Right ventricle myocardium superior (tissue), 1 donor: ENCODE measurements around the gene DNAL4. TPM values are rescaled to one million over a fixed set of nuclear protein-coding genes. Genes with fewer than 3 reads are reported as not detected.

ENCODE experiments used
- ATAC-seq: fragments of 200-7000 bp; cut with Tn5 transposase; one replicate; pipeline ENCODE4 v1.9.1; 2020; ENCODE audit warnings: mild to moderate bottlenecking; ENCODE audit not compliant: poor library complexity
- DNase-seq: peaks from one replicate; pipeline ENCODE4 v3.0.0-alpha.2; 2020
- intact Hi-C: fragments of 100-400 bp; cut with DNase I; formaldehyde crosslinking; loops from one replicate; pipeline ENCODE4 v1.11.2; 2022
- total RNA-seq: library from RNA; stranded (reverse); fragmentation: NEBNext Ultra II Directional; extraction: Animal tissue kit (Norgen Biotek cat#: 25700); gene quantifications from one replicate; pipeline ENCODE4 v1.2.1, GENCODE V29; 2021
- donor health status: DM: no; HTN: yes; CAD: no; lungs with severe emphysema.

Gene DNAL4
- total RNA-seq, 1 donor from 2014 or later = 12.2 TPM

DNA sequence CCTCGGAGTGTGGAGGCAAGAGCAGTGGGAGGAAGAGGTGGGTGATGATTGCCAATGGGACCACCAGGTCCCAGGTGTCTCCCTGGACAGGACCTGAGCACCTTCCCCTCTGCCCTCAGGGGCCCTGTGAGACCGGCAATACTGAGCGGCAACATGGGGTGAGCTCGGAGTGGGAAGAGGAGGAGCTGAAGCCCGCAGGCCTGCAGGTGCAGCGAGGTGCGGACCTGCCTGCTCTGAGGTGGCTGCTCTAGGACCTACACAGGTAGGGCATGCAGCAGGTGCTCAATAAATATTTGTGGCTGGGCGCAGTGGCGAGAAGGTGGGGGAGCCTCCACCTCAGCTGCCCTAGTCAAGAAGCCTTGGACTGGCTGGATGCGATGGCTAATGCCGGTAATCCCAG, 25.9 kb downstream of the DNAL4 start:
- intact Hi-C loops = loop anchor here (5.0 to 10.0 kb wide), 2 partner anchors 79 to 357 kb away; no protein-coding TSS in a partner anchor
- ATAC-seq = no peak
- DNase-seq = no peak

DNA sequence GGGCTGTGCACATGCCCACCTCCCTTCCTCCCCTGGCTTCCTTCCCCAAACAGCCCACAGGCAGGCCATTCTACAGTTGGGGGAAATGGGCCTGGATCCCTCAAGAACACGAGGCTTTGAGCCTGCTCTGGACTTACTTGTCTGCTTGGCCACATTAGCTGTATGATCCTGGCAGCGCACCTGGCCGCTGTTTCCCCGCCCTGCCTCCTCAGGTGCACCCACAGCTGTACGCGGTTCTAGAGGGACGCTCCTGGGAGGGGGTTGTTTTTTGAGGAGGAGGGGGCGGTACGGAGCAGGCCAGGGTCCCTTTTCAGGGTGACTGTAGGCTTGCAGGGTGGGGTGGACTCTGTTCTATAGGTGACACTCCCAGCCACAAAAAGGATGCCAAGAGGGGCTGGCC, 26.6 kb downstream of the DNAL4 start:
- DNase-seq = no peak
- intact Hi-C loops = loop anchor here (5.0 to 10.0 kb wide), 2 partner anchors 80 to 357 kb away; no protein-coding TSS in a partner anchor
- no peak for ATAC-seq

DNA sequence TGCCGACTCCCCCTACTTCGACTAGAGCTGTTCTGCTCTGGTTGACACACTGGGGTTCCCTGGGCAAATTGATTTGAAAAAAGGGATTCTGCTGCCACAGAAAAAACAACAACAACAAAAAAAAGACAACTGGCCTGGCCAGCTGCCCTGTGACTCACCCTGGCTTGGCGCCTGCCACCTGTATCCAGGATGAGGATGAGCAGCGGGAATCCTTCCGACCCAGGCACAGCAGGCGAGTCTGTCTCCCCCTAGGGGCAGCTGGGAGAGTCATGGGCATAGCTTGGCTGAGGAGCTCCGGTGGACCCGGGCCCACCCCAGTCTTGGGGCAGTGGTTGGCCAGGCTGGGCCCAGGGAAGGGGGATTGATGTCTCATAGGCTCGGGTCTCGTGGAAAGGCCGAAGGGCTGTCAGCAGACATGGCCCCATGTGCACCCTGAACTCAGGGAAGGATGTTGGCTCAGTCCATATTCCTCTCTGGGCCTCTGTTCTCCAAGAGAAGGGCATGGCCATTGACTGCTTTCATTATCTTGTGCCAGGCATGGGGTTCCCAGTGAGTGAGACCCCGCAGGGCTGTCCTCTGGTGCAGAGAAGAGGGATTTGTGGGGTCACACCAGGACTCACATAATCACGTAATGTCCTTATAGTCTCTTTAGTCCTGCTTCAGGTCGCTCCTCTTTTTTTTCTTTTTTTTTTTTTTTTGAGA, 27.7 kb downstream of the DNAL4 start:
- DNase-seq (peak; percentile 63), ATAC-seq (peak; percentile 49)
- intact Hi-C loops = loop anchor here (5.0 to 10.0 kb wide), 2 partner anchors 81 to 359 kb away; no protein-coding TSS in a partner anchor

DNA sequence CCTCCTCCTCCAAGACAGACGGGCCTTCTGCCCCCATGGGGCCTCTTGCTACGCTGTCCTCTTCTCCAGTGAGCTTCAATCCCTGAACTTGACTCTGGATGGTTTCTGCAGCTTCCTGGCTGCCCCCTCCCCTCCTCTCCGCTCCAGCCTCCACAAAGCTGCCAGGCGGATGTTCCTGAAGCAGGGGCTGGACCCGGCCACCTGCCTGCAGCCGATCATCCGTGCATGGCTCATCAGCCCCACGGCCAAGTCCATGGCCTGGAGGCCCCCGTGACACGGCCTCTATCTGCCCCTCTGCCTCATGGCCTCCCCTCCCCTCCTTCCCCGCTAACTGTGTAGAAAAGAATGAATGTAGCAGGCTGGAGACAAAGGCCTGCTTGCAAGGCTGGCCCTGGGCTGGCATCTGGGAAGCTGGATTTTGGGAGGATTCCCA, 31.4 kb downstream of the DNAL4 start:
- DNase-seq (no peak), ATAC-seq (no peak)
- intact Hi-C loops = loop anchor here (10.0 kb wide), 1 partner anchor 362 kb away; no protein-coding TSS in a partner anchor

GRCh38 chr22:38761202-38762162, 32.5 kb downstream of the DNAL4 start:
- no peak for DNase-seq
- no peak for ATAC-seq
- intact Hi-C loops = loop anchor here (10.0 kb wide), 1 partner anchor 363 kb away; no protein-coding TSS in a partner anchor

DNA sequence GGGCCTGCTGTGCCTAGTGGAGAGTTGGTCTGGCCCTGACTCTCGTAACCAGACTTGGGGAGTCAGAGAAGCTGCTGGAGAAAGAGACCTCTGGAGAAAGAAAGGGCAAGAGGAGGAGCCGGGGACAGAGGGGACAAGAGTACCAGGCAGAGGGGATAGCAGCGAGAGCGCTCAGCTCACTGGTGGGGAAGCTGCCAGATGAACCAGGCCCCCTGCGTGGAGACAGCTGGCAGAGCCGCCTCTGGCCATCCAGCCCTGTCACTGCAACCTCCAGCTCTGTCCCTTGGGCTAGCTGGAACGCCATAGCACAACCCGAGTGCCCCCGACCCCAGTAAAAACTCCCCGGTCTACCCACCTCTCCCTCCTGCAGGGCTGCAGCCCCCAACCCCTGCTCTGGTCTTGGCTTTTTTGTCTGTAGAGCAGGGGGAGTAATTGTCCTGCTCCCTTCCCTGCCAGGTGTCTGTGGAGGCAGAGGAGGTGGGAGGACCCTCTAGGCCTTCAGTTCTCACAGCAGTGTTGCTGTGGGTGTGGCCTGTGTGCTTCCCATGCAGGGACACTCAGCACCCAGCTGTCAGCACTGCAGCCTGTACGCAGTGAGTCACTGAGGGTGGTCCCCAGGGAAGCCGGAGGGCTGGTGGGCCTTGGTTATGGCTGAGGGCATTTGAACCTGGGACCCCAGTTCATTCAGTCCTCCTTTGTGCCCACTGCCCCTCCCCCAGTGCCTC, 33.3 kb downstream of the DNAL4 start:
- DNase-seq = no peak
- intact Hi-C loops = loop anchor here (10.0 kb wide), 1 partner anchor 364 kb away; no protein-coding TSS in a partner anchor
- ATAC-seq = no peak

GRCh38 chr22:38759005-38759404, 34.9 kb downstream of the DNAL4 start:
- DNase-seq (no peak), ATAC-seq (no peak)
- intact Hi-C loops = no loop called here

- ATAC-seq = no peak
- DNase-seq = no peak
- intact Hi-C loops = no loop called here
These were observed 35.5 kb downstream of the DNAL4 start for GRCh38 chr22:38758276-38758945.

DNA sequence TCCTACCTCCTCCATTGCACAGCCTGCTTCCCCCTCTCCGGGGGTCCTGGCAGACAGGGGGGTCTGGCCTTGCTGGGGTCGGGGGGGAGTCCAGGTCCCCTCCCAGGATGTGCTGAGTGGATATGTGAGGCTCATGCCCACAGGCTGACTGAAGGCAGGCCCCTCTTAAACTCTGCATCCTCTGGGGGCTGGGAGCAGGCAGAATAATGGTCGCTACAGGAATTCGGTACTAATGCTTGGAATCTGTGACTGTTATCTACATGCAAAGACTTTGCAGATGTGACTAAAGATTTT, 36.5 kb downstream of the DNAL4 start:
- intact Hi-C loops = no loop called here
- no peak for DNase-seq
- ATAC-seq = no peak

GRCh38 chr22:38756711-38757463, 37.1 kb downstream of the DNAL4 start:
- intact Hi-C loops = no loop called here
- ATAC-seq (no peak), DNase-seq (no peak)

- intact Hi-C loops = no loop called here
- ATAC-seq (peak; percentile 88), DNase-seq (peak; percentile 97)
These were observed 37.9 kb downstream of the DNAL4 start, which contains the start of gene SUN2 for GRCh38 chr22:38755911-38756532. TSS of gene SUN2 (minus strand) at chr22:38755998. CDS start at chr22:38752628, 3,370 bp downstream.

GRCh38 chr22:38755155-38755910, 38.6 kb downstream of the DNAL4 start:
- intact Hi-C loops = no loop called here
- ATAC-seq = peak; percentile 89
- DNase-seq = peak; percentile 97

DNA sequence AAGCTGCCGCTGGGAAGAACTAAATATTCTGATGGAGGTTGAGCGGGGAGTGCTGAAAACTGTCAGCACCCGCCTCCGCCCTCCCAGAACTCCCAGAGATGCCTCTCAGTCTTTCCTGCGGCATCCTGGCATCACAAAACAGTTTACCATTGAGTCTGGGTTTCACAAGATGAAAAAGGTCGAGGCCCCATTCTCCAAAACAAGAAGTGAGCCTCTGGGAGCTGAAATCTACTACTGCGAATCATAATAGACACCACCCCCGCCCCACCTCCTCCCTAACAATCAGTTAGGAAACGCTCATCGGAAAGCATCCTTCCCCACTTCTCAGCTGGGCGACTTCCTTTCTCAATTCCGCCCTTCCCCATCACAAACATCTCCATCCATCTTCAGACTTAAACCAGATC, 39.2 kb downstream of the DNAL4 start:
- ATAC-seq = peak; percentile 13
- intact Hi-C loops = no loop called here
- no peak for DNase-seq

DNA sequence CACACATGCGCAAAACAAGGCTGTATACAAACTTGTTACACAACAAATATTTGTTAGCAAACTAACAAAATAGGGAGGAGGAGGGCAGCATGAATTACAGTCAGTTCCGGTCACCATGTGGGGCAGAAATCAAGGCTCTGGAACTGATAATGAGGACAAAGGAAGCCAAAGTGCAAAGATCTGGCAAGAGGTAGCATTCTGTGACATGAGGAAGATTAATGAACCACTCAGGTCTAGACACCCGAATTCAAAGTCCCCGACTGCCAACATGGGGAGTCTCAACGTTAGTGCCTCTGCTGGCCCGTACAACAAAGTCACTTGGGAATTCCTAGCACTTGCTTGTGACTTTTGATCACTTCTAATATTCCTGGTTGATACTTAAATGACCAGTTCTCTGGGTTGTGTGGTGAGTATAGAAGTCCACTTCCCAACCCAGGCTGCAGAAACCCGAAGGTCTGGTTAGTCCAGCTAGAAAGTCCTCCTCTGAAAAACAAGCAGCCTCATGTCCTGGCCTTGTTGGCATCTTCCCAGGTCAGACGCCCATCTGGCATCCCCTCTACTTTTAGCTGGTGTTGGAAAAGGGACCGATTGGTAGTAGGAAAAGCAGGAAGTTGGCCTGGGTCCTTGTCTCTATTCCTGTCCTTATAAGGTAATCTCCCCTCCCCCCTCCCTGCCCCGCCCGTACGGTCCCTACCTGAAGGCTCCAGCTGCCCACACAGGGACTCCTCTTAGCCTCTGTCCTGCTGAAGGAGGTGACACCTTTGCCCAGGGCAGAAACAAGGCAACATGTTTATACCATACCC, 39.8 kb downstream of the DNAL4 start:
- peak; percentile 32 for ATAC-seq
- intact Hi-C loops = no loop called here
- DNase-seq = peak; percentile 71

DNA sequence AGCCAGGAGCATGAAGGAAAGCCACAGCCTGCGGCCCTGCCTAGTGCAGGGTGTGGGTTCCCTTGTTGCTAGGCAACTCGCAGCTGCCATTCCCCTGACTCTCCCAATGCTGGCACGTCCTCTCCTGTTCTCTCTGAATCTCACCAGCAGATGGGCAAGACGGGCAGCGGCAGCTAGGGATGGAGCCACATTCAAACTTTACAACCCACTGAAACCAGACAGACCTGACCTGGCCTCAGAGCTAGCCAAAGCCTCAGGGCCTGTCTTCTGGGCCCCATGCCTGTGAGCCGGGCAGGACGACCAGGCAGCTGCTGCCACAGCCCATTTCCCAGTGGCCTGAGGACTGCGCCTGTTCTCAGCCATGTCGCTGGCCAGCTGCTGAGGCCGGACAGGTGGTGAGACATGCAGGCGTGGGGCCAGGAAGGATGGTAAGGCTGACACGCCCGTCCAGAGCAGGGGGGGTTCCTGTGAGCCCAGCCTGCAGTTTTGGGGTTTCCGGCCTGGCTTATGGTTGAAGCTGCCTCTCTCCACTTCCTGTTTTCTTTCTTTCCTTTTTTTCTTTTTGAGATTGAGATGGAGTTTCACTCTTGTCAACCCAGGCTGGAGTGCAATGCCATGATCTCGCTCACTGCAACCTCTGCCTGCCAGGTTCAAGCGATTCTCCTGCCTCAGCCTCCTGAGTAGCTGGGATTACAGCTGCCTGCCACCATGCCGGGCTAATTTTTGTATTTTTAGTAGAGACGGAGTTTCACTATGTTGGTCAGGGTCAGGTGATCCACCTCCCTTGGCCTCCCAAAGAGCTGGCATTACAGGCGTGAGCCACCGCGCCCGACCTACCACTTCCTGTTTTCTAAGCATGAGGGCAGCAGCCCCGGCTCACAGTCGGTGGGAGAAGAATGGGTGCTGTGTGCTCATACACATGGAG, 42.3 kb downstream of the DNAL4 start:
- ATAC-seq (no peak), DNase-seq (peak; percentile 83)
- intact Hi-C loops = no loop called here
